SU-DHL-6 (cell line): ENCODE measurements around the gene ZC3H18.

Experiments
- H2AFZ ChIP-seq: fragments of 200-600 bp; sonication (generic); 2 replicates; pipeline ENCODE4 v1.6.1; 2014; ENCODE audit warnings: low read depth, mild to moderate bottlenecking, moderate library complexity, mixed read lengths, antibody characterized with exemption, low read length; ENCODE audit not compliant: severe bottlenecking
- H3F3A ChIP-seq: fragments of 200-600 bp; shearing (Covaris generic); 2 replicates; pipeline ENCODE4 v1.6.0; 2016; ENCODE audit warnings: antibody characterized with exemption, mild to moderate bottlenecking; ENCODE audit not compliant: insufficient read depth
- H3K27ac ChIP-seq: fragments of 200-600 bp; sonication (generic); 2 replicates; pipeline ENCODE4 v1.5.1; 2016; ENCODE audit warnings: low read depth, mild to moderate bottlenecking, low read length, moderate library complexity, mixed read lengths
- H3K27me3 ChIP-seq: fragments of 200-600 bp; sonication (generic), shearing (Covaris generic); 2 replicates; pipeline ENCODE4 v1.6.0; 2014; ENCODE audit warnings: mild to moderate bottlenecking, low read length
- H3K36me3 ChIP-seq: fragments of 200-600 bp; sonication (generic); 2 replicates; pipeline ENCODE4 v1.6.1; 2014; ENCODE audit warnings: mild to moderate bottlenecking, low read length, mixed read lengths
- H3K4me2 ChIP-seq: fragments of 300-600, 200-600 bp; shearing (Covaris generic), sonication (generic); 2 replicates; pipeline ENCODE4 v1.6.0; 2014; ENCODE audit warnings: low read length, low read depth, mild to moderate bottlenecking; ENCODE audit not compliant: poor library complexity, severe bottlenecking
- H3K4me3 ChIP-seq: fragments of 200-600 bp; sonication (generic); 2 replicates; pipeline ENCODE4 v1.5.1; 2014; ENCODE audit warnings: antibody characterized with exemption, low read length, mild to moderate bottlenecking, mixed read lengths; ENCODE audit not compliant: insufficient read depth, poor library complexity, severe bottlenecking
- H3K79me2 ChIP-seq: fragments of 200-600 bp; sonication (generic); 2 replicates; pipeline ENCODE4 v1.6.1; 2014; ENCODE audit warnings: mild to moderate bottlenecking, low read length, moderate library complexity; ENCODE audit not compliant: insufficient read depth
- H3K9ac ChIP-seq: fragments of 200-600 bp; sonication (generic); 2 replicates; pipeline ENCODE4 v1.7.0; 2014; ENCODE audit warnings: mild to moderate bottlenecking, low read length
- H3K9me2 ChIP-seq: fragments of 200-600 bp; sonication (generic); replicated peaks from 2 replicates; pipeline ENCODE4 v1.6.1; 2014; ENCODE audit warnings: low read length; ENCODE audit not compliant: insufficient read depth
- H3K9me3 ChIP-seq: fragments of 200-600 bp; sonication (generic); 2 replicates; pipeline ENCODE4 v1.6.1; 2014; ENCODE audit warnings: low read length, mixed read lengths; ENCODE audit not compliant: insufficient read depth
- H4K20me1 ChIP-seq: fragments of 200-600 bp; sonication (generic); 2 replicates; pipeline ENCODE4 v1.6.1; 2014; ENCODE audit warnings: low read depth, mild to moderate bottlenecking, antibody characterized with exemption, low read length, moderate library complexity, mixed read lengths
- EZH2phosphoT487 ChIP-seq: fragments of 200-600 bp; sonication (generic), shearing (Covaris generic); conservative IDR thresholded peaks from 2 replicates; pipeline ENCODE4 v1.6.1; 2018; ENCODE audit warnings: mild to moderate bottlenecking, antibody characterized with exemption, low read length, moderate library complexity, mixed read lengths
- TF ChIP-seq, protein P1 (sequence below): fragments of 200-600 bp; sonication (generic); IDR thresholded peaks from one replicate; pipeline ENCODE4 v1.5.1; 2017; ENCODE audit warnings: antibody characterized with exemption, mild to moderate bottlenecking, low read length, moderate library complexity; ENCODE audit not compliant: insufficient read depth, poor library complexity, severe bottlenecking

Gene ZC3H18

DNA sequence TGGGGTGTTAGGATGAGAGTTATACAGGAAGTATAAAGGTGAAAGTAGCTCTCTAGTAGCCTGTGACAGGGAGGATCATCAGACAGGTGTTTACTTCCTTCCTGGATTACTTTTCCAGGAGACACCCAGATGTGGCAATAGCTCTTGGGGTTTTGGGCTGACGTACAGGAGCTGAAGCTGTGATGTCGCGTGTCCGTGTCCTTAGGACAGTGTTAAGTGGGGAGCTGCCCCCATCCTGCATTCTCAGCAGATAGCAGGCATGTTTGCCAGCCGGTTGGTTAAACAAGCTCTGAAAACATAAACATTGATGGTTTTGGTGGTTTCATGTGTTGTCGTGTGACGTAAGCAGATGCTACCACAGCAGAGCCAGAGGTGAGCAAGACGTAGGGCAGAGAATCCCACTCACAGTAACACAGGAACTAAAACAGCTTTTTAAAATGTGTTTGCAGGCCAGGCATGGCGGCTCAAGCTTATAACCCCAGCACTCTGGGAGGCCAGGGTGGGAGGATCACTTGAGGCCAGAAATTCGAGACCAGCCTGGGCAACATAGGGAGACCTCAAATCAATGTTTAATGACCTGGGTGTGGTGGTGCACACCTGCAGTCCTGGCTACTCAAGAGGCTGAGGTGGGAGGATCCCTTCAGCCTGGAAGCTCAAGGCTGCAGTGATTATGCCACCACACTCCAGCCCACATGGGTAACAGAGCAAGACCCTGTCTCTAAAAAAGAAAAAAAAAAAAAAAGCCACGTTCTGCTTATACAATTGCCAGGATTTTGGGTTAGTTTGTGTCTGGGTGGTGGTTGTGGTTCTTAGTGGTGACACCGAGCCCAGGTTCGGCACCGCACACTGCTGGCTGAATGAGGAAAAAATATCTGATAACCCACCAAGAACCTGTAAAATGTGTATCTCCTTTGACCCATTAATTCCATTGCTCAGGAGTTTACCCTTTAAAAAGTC, 49.9 kb downstream of the ZC3H18 start:
- no peaks in the 10 kb centered on the region for H3K9me3 ChIP-seq
- no peak overlapping the region for H3K4me2 ChIP-seq
- no peaks in the 10 kb centered on the region for H3F3A ChIP-seq
- no peak overlapping the region for H3K9ac ChIP-seq
- H3K9me2 ChIP-seq: no peaks in the 10 kb centered on the region
- H3K36me3 ChIP-seq: no peaks in the 10 kb centered on the region
- no peak overlapping the region for H3K4me3 ChIP-seq
- no peak overlapping the region for H3K27ac ChIP-seq
- H2AFZ ChIP-seq: no peak overlapping the region
- peaks cover 3% of the 10 kb centered on the region; the same call in 1 of the 2 replicates for H4K20me1 ChIP-seq
- H3K79me2 ChIP-seq: 0 out of 2 replicates have a peak, but pooled peaks cover 6% of the 10 kb centered on the region
- TF ChIP-seq EZH2phosphoT487: no peak
- TF ChIP-seq, protein P1, sequence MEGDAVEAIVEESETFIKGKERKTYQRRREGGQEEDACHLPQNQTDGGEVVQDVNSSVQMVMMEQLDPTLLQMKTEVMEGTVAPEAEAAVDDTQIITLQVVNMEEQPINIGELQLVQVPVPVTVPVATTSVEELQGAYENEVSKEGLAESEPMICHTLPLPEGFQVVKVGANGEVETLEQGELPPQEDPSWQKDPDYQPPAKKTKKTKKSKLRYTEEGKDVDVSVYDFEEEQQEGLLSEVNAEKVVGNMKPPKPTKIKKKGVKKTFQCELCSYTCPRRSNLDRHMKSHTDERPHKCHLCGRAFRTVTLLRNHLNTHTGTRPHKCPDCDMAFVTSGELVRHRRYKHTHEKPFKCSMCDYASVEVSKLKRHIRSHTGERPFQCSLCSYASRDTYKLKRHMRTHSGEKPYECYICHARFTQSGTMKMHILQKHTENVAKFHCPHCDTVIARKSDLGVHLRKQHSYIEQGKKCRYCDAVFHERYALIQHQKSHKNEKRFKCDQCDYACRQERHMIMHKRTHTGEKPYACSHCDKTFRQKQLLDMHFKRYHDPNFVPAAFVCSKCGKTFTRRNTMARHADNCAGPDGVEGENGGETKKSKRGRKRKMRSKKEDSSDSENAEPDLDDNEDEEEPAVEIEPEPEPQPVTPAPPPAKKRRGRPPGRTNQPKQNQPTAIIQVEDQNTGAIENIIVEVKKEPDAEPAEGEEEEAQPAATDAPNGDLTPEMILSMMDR: no peak
- no peaks in the 10 kb centered on the region for H3K27me3 ChIP-seq

DNA sequence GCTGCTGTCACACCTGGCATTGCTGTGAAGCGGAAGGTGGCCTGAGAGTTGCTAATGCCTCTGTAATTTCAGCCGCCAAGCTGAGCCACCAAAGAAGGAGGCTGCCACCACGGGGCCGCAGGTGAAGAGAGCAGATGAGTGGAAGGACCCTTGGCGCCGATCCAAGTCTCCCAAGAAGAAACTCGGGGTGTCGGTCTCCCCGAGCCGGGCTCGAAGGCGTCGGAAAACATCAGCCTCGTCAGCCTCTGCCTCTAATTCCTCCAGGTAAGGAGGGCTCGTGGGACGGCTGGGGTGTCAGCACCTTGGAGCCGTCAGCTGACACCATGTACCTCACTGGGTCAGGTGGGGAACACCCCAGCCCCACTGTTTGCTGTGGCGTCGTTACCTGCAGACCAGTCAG, 51.9 kb downstream of the ZC3H18 start:
- Histone ChIP-seq H4K20me1 (no peaks in the 10 kb centered on the region), H3K9me2 (no peaks in the 10 kb centered on the region), H3K27me3 (no peaks in the 10 kb centered on the region), H3K79me2 (no peaks in the 10 kb centered on the region), H3K9me3 (no peaks in the 10 kb centered on the region), H3F3A (no peaks in the 10 kb centered on the region), H3K36me3 (no peaks in the 10 kb centered on the region), H3K9ac (no peak overlapping the region), H3K4me3 (no peak overlapping the region), H2AFZ (no peak overlapping the region), H3K27ac (no peak overlapping the region), H3K4me2 (no peak overlapping the region)
- TF ChIP-seq, protein P1: no peak
- no peak for TF ChIP-seq EZH2phosphoT487

DNA sequence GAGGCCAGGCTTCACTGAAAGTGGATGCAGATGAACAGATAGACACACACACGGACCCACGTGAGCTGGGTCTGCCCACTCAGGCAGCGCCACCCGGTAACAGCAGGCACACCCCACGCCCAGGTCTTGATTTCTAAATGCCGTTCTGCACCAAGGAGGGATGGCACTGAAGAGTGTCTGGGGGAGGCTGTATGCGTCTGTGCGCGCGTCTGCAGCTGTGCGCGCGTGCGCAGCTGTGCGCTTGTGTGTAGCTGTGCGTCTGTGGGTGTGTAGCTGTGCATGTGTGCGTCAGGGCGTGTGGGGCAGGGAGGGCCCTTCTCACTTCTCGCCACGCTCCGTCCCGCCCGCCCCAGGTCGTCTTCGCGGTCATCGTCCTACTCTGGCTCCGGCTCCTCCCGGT, 52.7 kb downstream of the ZC3H18 start:
- no peaks in the 10 kb centered on the region for H3K9me2 ChIP-seq
- H3K27me3 ChIP-seq: no peaks in the 10 kb centered on the region
- no peak overlapping the region for H3K9ac ChIP-seq
- H3K4me3 ChIP-seq: no peak overlapping the region
- TF ChIP-seq, protein P1: no peak
- no peak for TF ChIP-seq EZH2phosphoT487
- H2AFZ ChIP-seq: no peak overlapping the region
- no peaks in the 10 kb centered on the region for H4K20me1 ChIP-seq
- H3K9me3 ChIP-seq: no peaks in the 10 kb centered on the region
- H3K27ac ChIP-seq: no peak overlapping the region
- no peaks in the 10 kb centered on the region for H3F3A ChIP-seq
- H3K4me2 ChIP-seq: no peak overlapping the region
- H3K79me2 ChIP-seq: no peaks in the 10 kb centered on the region
- H3K36me3 ChIP-seq: no peaks in the 10 kb centered on the region
